GM12878 (cell line): Measurements from ENCODE around the gene NXNL1. TPM values are rescaled to one million over a fixed set of nuclear protein-coding genes. Genes with fewer than 3 reads are reported as not detected.

Experiments used
- BCL11A ChIP-seq: IDR thresholded peaks from 2 replicates; pipeline ENCODE4 v1.6.1; 2011; ENCODE audit warnings: low read depth, low read length
- EED ChIP-seq: sonication (generic); IDR thresholded peaks from 2 replicates; pipeline ENCODE4 v1.6.1; 2016; ENCODE audit warnings: antibody characterized with exemption, low read depth
- MEF2B ChIP-seq: fragments of 450-650 bp; IDR thresholded peaks from 2 replicates; pipeline ENCODE4 v1.6.1; 2018; ENCODE audit warnings: mild to moderate bottlenecking, moderate library complexity; ENCODE audit not compliant: partially characterized antibody, poor library complexity, severe bottlenecking
- MLLT1 ChIP-seq: fragments of 450-650 bp; IDR thresholded peaks from 2 replicates; pipeline ENCODE4 v1.6.1; 2016; ENCODE audit warnings: mild to moderate bottlenecking
- MTA2 ChIP-seq: fragments of 450-650 bp; IDR thresholded peaks from 2 replicates; pipeline ENCODE4 v1.6.1; 2016; ENCODE audit warnings: low read depth, mild to moderate bottlenecking, moderate library complexity
- REST ChIP-seq: IDR thresholded peaks from 2 replicates; pipeline ENCODE4 v1.6.1; 2012; ENCODE audit warnings: mild to moderate bottlenecking, low read depth, low read length
- TARDBP ChIP-seq: IDR thresholded peaks from 2 replicates; pipeline ENCODE4 v1.6.1; 2016; ENCODE audit warnings: borderline replicate concordance
- ZBED1 ChIP-seq: IDR thresholded peaks from 2 replicates; pipeline ENCODE4 v1.6.1; 2016; ENCODE audit warnings: borderline replicate concordance
- ZBTB33 ChIP-seq: fragments of 450-650 bp; IDR thresholded peaks from 2 replicates; pipeline ENCODE4 v1.6.1; 2017; ENCODE audit warnings: mild to moderate bottlenecking
- polyA plus RNA-seq, 11 experiments: library from polyadenylated mRNA; depleted of rRNA in 4 of 11; unstranded in 6 of 11; stranded (reverse) in 5 of 11; fragments of >200 nt; fragmentation: Nextera tagmentation in 4 of 11; fragmentation: Illumina TruSeq in 1 of 11; extraction: Ambion mirVana in 4 of 11; extraction: Trizol in 1 of 11; gene quantifications; 1 replicate in 1 of 11; 2 replicates in 10 of 11; pipeline versions ENCODE4 v1.2.1 to v1.2.3, GENCODE V29; 2011 to 2016; ENCODE audit warnings: inconsistent platforms in 2 of 11, missing spikeins in 2 of 11, low read depth in 1 of 11
- total RNA-seq, 4 experiments: library from RNA; depleted of rRNA in 3 of 4; stranded (reverse); fragments of >200 nt in 3 of 4; fragmentation: Illumina TruSeq in 1 of 4; extraction: Trizol in 1 of 4; gene quantifications; 2 replicates each; pipeline versions ENCODE4 v1.2.1 to v1.2.3, GENCODE V29; 2013 to 2021

Gene NXNL1
- total and polyA plus RNA-seq, 10 of the 15 experiments (the other 5 are each of a cell fraction or from before 2014, with no cell fraction given), result not detected

GRCh38 chr19:17457616-17458015 is 3.1 kb downstream of the NXNL1 start (continued):
- no peak for TF ChIP-seq REST
- TF ChIP-seq ZBED1, result no peak
- TF ChIP-seq BCL11A, result no peak
- TF ChIP-seq MEF2B, result no peak
- TF ChIP-seq ZBTB33, result no peak
- no peak for TF ChIP-seq MTA2
- no peak for TF ChIP-seq TARDBP
- TF ChIP-seq EED, result no peak
- TF ChIP-seq MLLT1, result no peak
